ENCODE measurements around the gene FAM168A.
"Not testable (repeated sequence)": the region's sequence is repeated elsewhere in the genome, so short reads cannot be mapped to it uniquely, and the experiment has no call there.

FAM168A gene

DNA sequence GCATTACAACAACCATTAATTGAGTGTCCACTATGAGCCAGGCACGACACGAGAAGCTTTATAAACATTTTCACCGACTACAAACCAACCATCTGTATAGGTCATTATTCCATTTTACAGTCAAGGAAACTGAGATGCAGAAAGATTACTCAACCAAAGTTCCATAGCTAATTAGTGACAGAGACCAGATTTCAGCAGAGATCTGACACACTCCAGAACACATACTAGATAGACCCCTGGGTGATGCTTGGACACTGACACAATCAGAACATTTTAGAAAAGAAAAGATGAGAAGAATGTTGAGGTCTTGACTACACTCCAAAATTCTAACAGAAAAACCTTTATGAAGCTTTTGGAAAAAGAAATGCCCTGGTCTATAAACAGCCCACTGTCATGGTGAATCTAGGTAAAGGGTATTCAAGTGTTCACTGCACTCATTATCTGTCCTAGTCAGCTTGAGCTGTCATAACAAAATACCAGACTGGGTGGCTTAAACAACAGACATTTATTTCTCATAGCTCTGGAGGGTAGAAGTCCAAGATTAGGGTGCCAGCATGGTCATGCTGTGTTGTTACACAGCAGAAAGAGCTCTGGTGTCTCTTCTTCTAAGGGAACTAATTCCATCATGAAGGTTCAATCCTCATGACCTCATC, 132.8 kb downstream of the FAM168A start:
- DNase-seq = no peak

- DNase-seq = no peak
These were observed 133.6 kb downstream of the FAM168A start for GRCh38 chr11:73464347-73464746.

GRCh38 chr11:73463359-73463758, 134.6 kb downstream of the FAM168A start:
- DNase-seq = no peak

DNA sequence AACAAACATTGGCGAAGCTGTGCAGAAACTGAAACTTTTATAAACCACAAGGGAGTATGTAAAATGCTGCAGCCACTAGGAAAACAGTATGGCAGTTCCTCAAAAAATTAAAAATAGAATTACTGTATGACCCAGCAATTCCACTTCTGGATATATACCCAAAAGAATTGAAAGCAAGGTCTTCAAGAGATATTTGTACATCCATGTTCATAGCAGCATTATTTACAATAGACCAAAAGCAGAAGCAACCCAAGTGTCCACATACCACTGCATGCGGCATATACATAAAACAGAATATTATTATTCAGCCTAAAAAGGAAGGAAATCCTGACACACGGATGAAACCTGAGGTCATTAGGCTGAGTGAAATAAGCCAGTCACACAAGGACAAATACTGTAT, 135.9 kb downstream of the FAM168A start:
- DNase-seq = no peak

GRCh38 chr11:73461335-73461840, 136.5 kb downstream of the FAM168A start:
- DNase-seq = no peak

DNA sequence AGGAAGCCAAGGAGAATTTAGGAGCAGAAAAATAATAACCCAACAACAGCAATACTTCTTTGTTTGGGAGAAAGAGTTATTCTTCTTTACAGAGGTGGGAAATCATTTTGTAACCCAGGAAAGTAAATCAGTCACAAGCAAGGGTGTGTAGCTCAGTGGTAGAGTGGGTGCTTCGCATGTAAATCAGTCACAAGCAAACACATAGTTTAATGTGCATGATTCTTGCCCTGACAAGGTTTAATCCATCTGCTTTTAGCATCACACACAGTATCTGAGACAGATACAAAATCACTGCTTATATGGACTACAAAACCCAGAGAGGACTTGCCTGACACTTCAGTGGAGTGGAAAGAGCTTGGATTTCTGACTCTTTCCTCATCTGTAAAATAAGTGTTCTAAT, 139.7 kb downstream of the FAM168A start:
- no peak for DNase-seq

GRCh38 chr11:73454987-73455386, 142.9 kb downstream of the FAM168A start:
- DNase-seq = no peak

DNA sequence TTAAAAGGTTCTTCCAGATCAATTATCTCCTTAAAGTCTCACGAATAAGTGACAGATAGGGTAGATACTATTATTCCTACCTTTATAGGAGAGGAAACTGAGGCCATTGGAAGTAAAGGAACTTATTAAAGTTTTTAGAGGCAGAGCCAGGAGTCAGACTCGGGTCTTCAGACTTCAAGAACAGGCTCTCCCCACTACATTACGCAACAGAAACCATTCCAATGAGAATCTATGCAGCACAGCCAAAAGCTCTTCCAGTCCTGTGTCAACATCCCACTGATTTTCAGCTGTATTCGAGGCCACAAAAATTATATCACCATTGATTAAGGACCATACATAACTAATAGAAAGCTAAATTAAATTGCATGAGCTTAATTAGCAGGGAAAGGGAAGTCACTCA, 144.3 kb downstream of the FAM168A start:
- DNase-seq = no peak

- no peak for DNase-seq
These were observed 145.2 kb downstream of the FAM168A start for GRCh38 chr11:73452726-73453125.

DNA sequence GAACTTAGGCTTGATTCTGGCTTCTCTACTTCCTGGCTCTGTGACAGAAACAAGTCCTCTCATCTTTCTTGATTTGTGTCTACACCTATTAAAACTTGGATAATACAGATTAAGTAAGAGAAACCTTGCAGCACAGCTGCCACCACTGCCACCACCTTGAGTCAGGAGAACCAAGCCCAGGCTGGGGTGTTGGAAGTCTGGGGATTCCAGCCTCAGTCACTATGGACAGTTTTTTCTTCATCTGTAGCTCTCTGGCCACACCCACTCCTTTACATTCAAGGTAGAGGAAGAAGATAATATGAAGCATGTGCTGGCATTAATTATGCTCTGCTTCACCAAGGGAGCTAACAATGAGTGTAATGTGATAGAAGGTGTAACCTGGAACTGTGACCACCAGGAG, 146.0 kb downstream of the FAM168A start:
- no peak for DNase-seq

DNA sequence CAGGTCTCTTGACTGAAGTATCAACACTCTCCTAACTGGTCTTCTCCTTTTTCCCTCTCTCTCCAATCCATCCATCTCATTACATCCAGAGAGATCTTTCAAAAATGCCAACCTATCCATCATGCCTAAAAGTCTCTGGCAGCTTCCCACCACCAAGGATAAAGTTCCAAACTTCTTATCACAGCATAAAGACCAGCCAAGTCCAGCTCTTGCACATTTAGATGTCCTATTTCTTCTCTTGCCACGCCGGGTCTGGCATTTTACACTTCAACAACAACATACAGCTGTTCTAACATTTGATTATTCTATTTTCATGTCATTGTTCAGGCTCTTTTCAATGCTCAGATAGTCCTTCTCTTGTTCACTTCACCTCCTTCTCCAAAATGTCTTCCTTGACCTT, 151.1 kb downstream of the FAM168A start:
- DNase-seq = no peak

GRCh38 chr11:73445980-73446379, 151.9 kb downstream of the FAM168A start:
- DNase-seq = no peak

DNA sequence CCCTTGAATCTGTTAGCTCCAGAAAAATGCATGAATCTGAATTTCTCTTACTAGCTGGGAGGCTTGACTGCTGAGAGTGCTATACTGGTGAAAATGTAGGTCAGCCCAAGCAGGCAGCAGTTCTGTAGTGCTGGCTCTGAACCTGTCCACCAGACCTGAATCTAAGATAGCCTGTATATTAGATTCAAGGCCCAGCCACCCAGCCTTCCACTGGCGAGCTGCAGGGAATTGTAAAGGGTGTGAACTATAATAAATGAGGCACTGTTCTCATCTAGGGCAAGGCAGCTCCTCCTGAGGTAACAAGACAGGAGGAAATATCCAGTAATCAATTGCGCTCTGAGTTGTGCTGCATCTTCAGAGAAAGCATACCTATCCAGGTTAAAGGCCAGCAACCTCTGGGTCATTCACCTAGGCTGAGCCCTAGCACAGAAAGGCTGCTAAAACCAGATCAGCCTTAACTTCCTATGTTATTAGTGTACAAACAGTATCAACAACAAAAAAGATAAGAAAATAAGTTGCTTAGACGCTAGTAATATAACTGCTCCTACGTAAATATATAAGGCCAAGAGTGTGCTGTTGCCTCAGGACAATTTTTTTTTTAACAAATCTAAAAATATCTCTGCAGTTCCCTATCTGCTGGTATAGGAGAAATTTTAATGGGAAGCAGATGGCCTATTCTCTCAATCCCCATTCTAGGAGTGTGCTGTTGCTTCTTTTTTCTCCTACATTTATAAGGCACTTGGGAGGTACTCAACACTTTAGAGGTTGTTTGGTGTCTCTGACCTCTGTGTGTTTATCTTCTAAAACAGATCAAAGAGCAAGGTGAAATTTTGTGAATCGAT, 158.7 kb downstream of the FAM168A start:
- DNase-seq = no peak

DNA sequence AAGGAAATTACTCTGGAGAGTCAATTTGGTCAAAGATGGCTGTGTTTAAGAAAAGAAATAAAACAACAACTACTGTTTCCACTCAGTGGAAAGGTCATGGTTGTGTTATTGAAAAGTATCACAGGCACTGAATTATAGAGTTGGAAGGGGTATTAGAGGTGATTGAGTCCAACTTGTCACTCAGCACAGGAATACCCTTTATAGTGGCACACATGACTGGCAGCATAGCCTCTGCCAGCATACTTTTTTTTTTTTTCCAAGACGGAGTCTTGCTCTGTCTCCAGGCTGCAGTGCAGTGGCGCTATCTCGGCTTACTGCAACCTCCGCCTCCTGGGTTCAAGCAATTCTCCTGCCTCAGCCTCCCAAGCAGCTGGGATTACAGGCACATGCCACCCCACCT, 161.1 kb downstream of the FAM168A start:
- DNase-seq = not testable (repeated sequence)

GRCh38 chr11:73431396-73431795, 166.5 kb downstream of the FAM168A start:
- peak; percentile 55 for DNase-seq

GRCh38 chr11:73430326-73430725, 167.6 kb downstream of the FAM168A start:
- DNase-seq = no peak

- no peak for DNase-seq
These were observed 168.7 kb downstream of the FAM168A start for GRCh38 chr11:73429121-73429750.

- DNase-seq = no peak
These were observed 169.2 kb downstream of the FAM168A start for GRCh38 chr11:73428699-73429098.

DNA sequence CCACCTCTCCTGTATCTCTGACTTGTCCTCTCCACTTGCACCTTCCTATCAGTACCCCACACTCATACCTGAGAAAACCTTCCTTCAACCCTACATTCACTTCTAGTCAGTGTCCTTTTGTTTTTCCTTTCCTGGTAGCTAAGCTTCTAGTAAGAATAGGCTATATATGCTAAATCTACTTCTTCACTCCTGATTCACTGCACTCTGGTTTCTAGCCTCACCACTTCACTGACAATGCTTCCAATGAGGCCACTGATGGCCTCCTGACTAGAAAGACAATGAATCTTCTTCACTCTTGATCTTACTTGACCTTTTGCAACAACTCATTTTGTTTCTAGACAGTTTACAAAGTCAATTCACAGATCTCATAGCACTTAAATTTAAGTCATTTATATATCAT, 169.7 kb downstream of the FAM168A start:
- DNase-seq = no peak

DNA sequence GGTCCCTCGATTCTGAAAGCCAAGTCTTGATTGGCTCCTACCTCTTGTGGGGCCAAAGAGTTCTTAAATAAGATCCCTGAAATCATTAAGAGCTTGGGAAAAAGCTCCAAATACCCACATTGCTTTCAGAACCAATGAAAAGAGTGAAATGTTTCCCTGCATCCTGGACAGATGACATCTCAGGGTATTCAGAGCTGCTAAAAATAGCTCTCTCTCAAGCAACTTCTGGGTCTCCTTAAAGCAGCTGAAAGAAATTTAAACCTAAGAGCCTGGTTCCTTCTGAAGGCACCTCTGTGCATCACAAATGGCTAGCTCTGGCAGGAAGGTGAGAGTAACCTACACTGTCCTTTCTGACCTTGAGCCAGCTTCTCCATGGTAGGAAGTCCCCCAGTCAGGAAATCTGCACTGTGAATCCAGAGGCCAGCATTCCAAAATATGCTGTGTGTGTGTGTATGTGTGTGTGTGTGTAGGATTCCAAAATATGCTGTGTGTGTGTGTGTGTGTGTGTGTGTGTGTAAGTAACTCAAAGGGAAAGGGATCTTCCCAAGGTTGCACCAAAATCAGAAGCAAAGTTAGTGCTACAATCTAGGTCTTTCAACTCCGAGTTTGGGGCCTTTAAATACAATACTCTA, 171.6 kb downstream of the FAM168A start:
- no peak for DNase-seq

- no peak for DNase-seq
These were observed 172.8 kb downstream of the FAM168A start for GRCh38 chr11:73425108-73425507.

GRCh38 chr11:73423506-73423905, 174.4 kb downstream of the FAM168A start:
- DNase-seq = no peak

DNA sequence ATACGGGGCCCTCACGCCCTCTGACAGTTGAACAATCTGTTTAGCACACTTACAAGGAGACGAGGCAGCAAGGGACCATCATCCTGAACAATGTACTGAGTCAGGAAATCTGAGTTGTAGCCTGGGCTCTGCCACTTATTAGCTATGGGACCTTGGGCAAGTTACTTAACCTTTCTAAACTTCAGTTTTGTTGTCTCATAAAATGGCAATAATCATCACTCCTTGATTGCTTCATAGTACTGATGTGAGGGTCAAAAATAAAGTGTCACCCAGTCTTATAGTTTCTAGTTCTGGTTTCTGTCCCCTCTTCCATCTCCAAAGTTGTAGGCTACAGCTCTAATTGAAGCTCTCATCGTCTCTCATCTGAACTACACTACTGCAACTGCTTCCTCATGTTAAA, 175.0 kb downstream of the FAM168A start:
- no peak for DNase-seq

All from activated CD4-positive, alpha-beta T cell treated with anti-CD3 and anti-CD28 coated beads, Interleukin-2, Interleukin-6, amounts not matched to agents 100 ng/mL and 50 ng/mL, durations not matched to agents 16 hours and 8 hours (primary cell).